ENCODE measurements around the gene DLGAP1.

DNA sequence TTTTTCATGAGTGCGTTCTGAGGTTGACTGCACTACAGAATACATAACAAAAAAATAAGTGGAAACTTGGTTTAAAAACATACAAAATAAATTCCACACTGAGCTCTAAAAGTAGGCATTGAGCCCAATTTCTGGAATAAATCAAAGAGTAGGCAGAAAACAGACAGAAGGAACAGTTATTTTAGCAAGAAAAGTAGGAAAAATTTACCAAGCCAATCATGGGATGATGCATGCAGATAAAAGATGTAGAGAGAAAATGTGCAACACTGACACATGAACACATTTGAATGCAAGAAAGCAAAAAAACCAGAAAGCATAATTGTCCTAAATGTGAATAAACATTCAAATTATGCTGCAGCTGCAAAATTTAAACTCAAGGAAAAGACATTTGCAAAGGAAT is 308.3 kb downstream of the DLGAP1 start:
- TF ChIP-seq, protein P1, sequence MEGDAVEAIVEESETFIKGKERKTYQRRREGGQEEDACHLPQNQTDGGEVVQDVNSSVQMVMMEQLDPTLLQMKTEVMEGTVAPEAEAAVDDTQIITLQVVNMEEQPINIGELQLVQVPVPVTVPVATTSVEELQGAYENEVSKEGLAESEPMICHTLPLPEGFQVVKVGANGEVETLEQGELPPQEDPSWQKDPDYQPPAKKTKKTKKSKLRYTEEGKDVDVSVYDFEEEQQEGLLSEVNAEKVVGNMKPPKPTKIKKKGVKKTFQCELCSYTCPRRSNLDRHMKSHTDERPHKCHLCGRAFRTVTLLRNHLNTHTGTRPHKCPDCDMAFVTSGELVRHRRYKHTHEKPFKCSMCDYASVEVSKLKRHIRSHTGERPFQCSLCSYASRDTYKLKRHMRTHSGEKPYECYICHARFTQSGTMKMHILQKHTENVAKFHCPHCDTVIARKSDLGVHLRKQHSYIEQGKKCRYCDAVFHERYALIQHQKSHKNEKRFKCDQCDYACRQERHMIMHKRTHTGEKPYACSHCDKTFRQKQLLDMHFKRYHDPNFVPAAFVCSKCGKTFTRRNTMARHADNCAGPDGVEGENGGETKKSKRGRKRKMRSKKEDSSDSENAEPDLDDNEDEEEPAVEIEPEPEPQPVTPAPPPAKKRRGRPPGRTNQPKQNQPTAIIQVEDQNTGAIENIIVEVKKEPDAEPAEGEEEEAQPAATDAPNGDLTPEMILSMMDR (conservative IDR thresholded peaks at IDR 0.05 in 1 of 2, IDR thresholded peaks at IDR 0.05 in 1 of 2; ENCODE audit: extremely low read depth in 1 of 2, insufficient read depth in 1 of 2, low read depth in 1 of 2, low read length in 2 of 2): no peak
- TF ChIP-seq EZH2 (IDR thresholded peaks at IDR 0.05; ENCODE audit: borderline replicate concordance, low read length): no peak
